ENCODE results near the gene DOCK2. TPM values are rescaled to one million over a fixed set of nuclear protein-coding genes. Genes with fewer than 3 reads are reported as not detected.
A peak's percentile ranks its signal among the peaks of the same experiment; 100 is the strongest.

The DOCK2 gene
- total RNA-seq, 1 experiment from 2014 or later = 1.4 TPM

DNA sequence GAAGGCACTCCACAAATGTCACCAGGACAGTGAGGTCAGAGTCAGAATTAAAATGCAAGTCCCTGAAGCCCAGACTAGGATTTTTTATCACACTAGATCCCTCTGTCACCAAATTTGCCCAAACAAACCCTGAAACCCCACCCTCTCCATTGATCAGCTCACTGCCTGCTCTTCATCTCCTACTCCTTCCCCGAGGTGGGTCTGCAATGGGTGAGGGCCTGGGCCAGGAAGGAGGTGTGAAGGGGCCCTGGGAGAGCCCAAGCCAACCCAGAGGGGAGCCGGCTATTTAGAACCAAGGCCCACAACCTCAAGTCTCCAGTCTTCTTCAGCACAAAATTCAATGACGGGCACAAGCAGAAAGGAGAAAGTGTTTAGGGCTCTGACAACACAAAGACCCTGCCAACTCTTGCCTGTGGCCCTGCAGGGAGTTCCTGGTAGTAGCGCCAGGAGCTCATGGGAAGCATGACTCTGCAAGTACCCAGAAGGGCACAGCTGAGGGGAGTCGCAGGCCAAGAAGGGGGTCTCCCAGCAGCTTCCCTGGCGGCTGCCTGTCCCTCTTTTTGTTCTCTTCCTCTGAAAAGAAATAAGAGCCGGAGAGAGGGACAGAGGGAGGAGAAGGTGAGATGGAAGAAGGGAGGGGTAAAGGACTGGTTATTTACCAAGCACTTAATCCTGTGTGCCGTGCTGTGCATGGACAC, 474.2 kb downstream of the DOCK2 start:
- H3K4me1 ChIP-seq (ENCODE audit: control insufficient read depth, insufficient read depth, low read length) = peaks cover 34% of the 10 kb centered on the region
- no peak overlapping the region for H3K4me3 ChIP-seq (ENCODE audit: low read depth in 2 of 2, low read length in 2 of 2)
- in situ Hi-C loops (cut with HindIII; ENCODE audit: low pct_unique_long_range_greater_than_20kb, low sequenced_read_pairs) (no loop called here), intact Hi-C loops (cut with micrococcal nuclease; ENCODE audit: unreplicated experiment) (loop anchor here (5.0 kb wide), 1 partner anchor 61 kb away; no protein-coding TSS in a partner anchor)
- H3K27me3 ChIP-seq (ENCODE audit: control insufficient read depth, insufficient read depth, low read length) = no peaks in the 10 kb centered on the region
- H3K27ac ChIP-seq (ENCODE audit: low read length) = peak overlapping the region; percentile 80
- CTCF ChIA-PET = no interaction called here
- no peaks in the 10 kb centered on the region for H3K9me3 ChIP-seq (ENCODE audit: control insufficient read depth, insufficient read depth, low read depth, low read length)
- no peak for DNase-seq (ENCODE audit: low read depth, low spot score)
- TF ChIP-seq SIN3A (IDR thresholded peaks at IDR 0.05; ENCODE audit: borderline replicate concordance, insufficient read depth, low read depth, low read length) = no peak
- TF ChIP-seq, protein P1, sequence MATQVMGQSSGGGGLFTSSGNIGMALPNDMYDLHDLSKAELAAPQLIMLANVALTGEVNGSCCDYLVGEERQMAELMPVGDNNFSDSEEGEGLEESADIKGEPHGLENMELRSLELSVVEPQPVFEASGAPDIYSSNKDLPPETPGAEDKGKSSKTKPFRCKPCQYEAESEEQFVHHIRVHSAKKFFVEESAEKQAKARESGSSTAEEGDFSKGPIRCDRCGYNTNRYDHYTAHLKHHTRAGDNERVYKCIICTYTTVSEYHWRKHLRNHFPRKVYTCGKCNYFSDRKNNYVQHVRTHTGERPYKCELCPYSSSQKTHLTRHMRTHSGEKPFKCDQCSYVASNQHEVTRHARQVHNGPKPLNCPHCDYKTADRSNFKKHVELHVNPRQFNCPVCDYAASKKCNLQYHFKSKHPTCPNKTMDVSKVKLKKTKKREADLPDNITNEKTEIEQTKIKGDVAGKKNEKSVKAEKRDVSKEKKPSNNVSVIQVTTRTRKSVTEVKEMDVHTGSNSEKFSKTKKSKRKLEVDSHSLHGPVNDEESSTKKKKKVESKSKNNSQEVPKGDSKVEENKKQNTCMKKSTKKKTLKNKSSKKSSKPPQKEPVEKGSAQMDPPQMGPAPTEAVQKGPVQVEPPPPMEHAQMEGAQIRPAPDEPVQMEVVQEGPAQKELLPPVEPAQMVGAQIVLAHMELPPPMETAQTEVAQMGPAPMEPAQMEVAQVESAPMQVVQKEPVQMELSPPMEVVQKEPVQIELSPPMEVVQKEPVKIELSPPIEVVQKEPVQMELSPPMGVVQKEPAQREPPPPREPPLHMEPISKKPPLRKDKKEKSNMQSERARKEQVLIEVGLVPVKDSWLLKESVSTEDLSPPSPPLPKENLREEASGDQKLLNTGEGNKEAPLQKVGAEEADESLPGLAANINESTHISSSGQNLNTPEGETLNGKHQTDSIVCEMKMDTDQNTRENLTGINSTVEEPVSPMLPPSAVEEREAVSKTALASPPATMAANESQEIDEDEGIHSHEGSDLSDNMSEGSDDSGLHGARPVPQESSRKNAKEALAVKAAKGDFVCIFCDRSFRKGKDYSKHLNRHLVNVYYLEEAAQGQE (IDR thresholded peaks at IDR 0.05; ENCODE audit: insufficient read depth in 1 of 2, low read depth in 2 of 2, low read length in 1 of 2) = no peak
- TF ChIP-seq POLR2AphosphoS5 (IDR thresholded peaks at IDR 0.05; ENCODE audit: low read depth, low read length) = no peak
- TF ChIP-seq TCF7L2 (IDR thresholded peaks at IDR 0.05; ENCODE audit: low read depth, low read length) = no peak
- TF ChIP-seq, protein P2, sequence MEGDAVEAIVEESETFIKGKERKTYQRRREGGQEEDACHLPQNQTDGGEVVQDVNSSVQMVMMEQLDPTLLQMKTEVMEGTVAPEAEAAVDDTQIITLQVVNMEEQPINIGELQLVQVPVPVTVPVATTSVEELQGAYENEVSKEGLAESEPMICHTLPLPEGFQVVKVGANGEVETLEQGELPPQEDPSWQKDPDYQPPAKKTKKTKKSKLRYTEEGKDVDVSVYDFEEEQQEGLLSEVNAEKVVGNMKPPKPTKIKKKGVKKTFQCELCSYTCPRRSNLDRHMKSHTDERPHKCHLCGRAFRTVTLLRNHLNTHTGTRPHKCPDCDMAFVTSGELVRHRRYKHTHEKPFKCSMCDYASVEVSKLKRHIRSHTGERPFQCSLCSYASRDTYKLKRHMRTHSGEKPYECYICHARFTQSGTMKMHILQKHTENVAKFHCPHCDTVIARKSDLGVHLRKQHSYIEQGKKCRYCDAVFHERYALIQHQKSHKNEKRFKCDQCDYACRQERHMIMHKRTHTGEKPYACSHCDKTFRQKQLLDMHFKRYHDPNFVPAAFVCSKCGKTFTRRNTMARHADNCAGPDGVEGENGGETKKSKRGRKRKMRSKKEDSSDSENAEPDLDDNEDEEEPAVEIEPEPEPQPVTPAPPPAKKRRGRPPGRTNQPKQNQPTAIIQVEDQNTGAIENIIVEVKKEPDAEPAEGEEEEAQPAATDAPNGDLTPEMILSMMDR (IDR thresholded peaks at IDR 0.05) = no peak
- no TSS peak for BruUV-seq (replicated peaks)
- no peaks in the 10 kb centered on the region for H3K36me3 ChIP-seq (ENCODE audit: control insufficient read depth, insufficient read depth, low read length)
- POLR2A ChIA-PET = no interaction called here
- ATAC-seq = no peak

DNA sequence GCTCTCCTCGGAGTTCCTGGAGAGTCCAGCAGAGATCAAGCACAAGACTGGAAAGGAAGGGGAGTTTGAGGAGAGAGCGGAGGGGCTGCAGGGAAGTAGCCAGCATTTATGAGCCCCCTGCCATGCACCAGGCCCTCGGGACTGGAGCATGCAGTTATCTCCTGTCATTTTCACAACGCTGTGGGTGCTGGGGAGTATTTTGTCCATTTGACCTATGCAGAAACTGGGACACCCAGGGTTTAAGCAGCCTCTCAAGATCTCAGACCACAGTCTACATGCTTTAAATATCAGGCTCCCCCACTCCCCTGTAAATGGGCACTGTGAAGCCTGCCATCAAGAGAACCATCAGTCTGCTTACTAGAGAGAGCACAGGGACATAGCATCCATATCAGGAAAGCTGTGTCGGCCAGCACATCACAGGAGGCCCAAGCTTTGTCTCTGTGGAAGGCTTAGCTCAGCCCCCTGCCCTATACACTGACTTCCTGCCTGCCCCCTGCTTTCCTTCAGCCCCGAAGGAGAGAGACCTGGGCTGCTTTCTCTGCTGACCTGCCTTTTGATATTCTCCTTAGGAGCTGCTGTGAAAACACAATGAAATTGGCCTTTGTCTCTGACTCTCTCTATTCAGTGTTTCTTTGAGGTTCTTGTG, 475.9 kb downstream of the DOCK2 start:
- Histone ChIP-seq H3K36me3 (ENCODE audit: control insufficient read depth, insufficient read depth, low read length) (no peaks in the 10 kb centered on the region), H3K9me3 (ENCODE audit: control insufficient read depth, insufficient read depth, low read depth, low read length) (no peaks in the 10 kb centered on the region), H3K4me1 (ENCODE audit: control insufficient read depth, insufficient read depth, low read length) (peaks cover 34% of the 10 kb centered on the region), H3K4me3 (ENCODE audit: low read depth in 2 of 2, low read length in 2 of 2) (no peak overlapping the region), H3K27ac (ENCODE audit: low read length) (peak overlapping the region; percentile 80; the same call in 1 of the 2 replicates), H3K27me3 (ENCODE audit: control insufficient read depth, insufficient read depth, low read length) (no peaks in the 10 kb centered on the region)
- no TSS peak for BruUV-seq (replicated peaks)
- TF ChIP-seq, protein P1 (IDR thresholded peaks at IDR 0.05; ENCODE audit: insufficient read depth in 1 of 2, low read depth in 2 of 2, low read length in 1 of 2) = no peak
- TF ChIP-seq POLR2AphosphoS5 (IDR thresholded peaks at IDR 0.05; ENCODE audit: low read depth, low read length) (no peak), SIN3A (IDR thresholded peaks at IDR 0.05; ENCODE audit: borderline replicate concordance, insufficient read depth, low read depth, low read length) (no peak), TCF7L2 (IDR thresholded peaks at IDR 0.05; ENCODE audit: low read depth, low read length) (no peak)
- TF ChIP-seq, protein P2 (IDR thresholded peaks at IDR 0.05) = no peak
- DNase-seq (ENCODE audit: low read depth, low spot score) = no peak
- ChIA-PET POLR2A (no interaction called here), CTCF (interaction anchor here (0.5 kb wide), 1 partner anchor 70 kb away, joined by 3 read pairs; no protein-coding TSS in a partner anchor)
- intact Hi-C loops (cut with micrococcal nuclease; ENCODE audit: unreplicated experiment) = loop anchor here (5.0 kb wide), 1 partner anchor 59 kb away; no protein-coding TSS in a partner anchor
- in situ Hi-C loops (cut with HindIII; ENCODE audit: low pct_unique_long_range_greater_than_20kb, low sequenced_read_pairs) = no loop called here
- peak; percentile 42; the same call in 1 of the 2 replicates for ATAC-seq
